SK-N-MC (cell line): ENCODE results near the gene LHFPL3.

Experiments used
- EZH2 ChIP-seq: fragments of 200-600 bp; sonication (generic); IDR thresholded peaks from one replicate; pipeline ENCODE4 v1.6.1; 2017; ENCODE audit warnings: antibody characterized with exemption
- FOXP2 ChIP-seq: optimal IDR thresholded peaks from 2 replicates; pipeline ENCODE3; 2011; ENCODE audit warnings: mild to moderate bottlenecking, moderate library complexity; ENCODE audit not compliant: insufficient read depth; ENCODE audit errors: extremely low read length, control extremely low read depth
- POLR2AphosphoS5 ChIP-seq: IDR thresholded peaks from 2 replicates; pipeline ENCODE4 v1.6.1; 2012; ENCODE audit warnings: mild to moderate bottlenecking, low read depth, low read length, borderline replicate concordance

DNA sequence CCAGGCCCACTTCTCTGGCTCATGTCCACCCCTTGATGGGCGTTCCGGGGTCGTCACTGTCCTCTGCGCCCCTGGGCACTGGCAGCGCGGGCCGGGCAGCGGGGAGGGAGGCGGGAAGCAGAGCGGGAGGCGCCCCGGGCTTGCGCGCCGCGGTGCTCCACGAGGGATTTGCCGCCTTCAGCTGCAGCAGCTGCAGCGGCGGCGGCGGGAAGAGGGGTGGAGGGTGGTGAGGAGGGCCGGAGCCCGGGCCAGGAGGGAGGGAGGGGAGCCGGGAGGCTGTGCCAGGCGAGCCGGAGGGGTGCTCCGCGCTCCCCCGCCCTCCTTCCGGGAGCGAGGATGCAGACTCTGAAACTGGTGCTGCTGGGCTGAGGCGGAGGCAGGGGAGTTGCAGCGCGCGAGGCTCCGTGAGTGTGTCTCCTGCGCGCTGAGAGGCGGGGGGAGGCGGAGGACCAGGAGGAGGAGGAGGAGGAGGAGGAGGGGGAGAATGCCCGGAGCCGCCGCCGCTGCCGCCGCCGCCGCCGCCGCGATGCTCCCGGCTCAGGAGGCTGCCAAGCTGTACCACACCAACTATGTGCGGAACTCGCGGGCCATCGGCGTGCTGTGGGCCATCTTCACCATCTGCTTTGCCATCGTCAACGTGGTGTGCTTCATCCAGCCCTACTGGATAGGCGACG lies at the start of gene LHFPL3:
- TF ChIP-seq EZH2 (no peak), POLR2AphosphoS5 (no peak), FOXP2 (no peak)
